ENCODE results near the gene VAPA. TPM values are rescaled to one million over a fixed set of nuclear protein-coding genes. Genes with fewer than 3 reads are reported as not detected.
"Not testable (repeated sequence)": the region's sequence is repeated elsewhere in the genome, so short reads cannot be mapped to it uniquely, and the experiment has no call there.

Gene VAPA
- polyA plus RNA-seq, 3 donors, result 106 to 393 (median 334) TPM

GRCh38 chr18:9890196-9890595 is 23.6 kb upstream of the VAPA start:
- Mint-ChIP-seq H3K4me3 (no peak overlapping the region), H3K36me3 (no peaks in the 10 kb centered on the region), H3K9me3 (peaks cover 0 to 10% (median 2%) of the 10 kb centered on the region in 7 donors), H3K27me3 (ENCODE audit: low read depth in 3 of 3) (peaks cover 2 to 8% (median 6%) of the 10 kb centered on the region in 3 donors), H3K27ac (no peak overlapping the region), H3K4me1 (no peaks in the 10 kb centered on the region)
- H3K79me2 ChIP-seq (ENCODE audit: insufficient read depth, low read length), result no peaks in the 10 kb centered on the region
- H3K9me3 ChIP-seq (replicated peaks in 1 of 2; ENCODE audit: control insufficient read depth in 1 of 2, insufficient read depth in 1 of 2, low read length in 2 of 2), result no peaks in the 10 kb centered on the region
- H2AFZ ChIP-seq (ENCODE audit: insufficient read depth, low read depth, low read length, poor library complexity, severe bottlenecking), result no peak overlapping the region
- no peak overlapping the region for H3K4me2 ChIP-seq (replicated peaks; ENCODE audit: extremely low read depth, low read length, poor library complexity, severe bottlenecking)
- intact Hi-C loops (cut with micrococcal nuclease), result no loop called here
- TF ChIP-seq CTCF (IDR thresholded peaks at IDR 0.05), result no peak
- no peaks in the 10 kb centered on the region for H4K20me1 ChIP-seq (ENCODE audit: insufficient read depth, low read length)
- DNase-seq, result no peak
- H3K9ac ChIP-seq (ENCODE audit: insufficient read depth, low read length, poor library complexity, severe bottlenecking), result no peak overlapping the region
- no peaks in the 10 kb centered on the region for H3K36me3 ChIP-seq (replicated peaks in 1 of 2; ENCODE audit: control insufficient read depth in 1 of 2, insufficient read depth in 2 of 2, low read length in 2 of 2)
- no peak overlapping the region for H3K27ac ChIP-seq (ENCODE audit: low read depth in 1 of 2, low read length in 2 of 2)
- H3K4me3 ChIP-seq (replicated peaks in 1 of 3; ENCODE audit: low read depth in 2 of 3, low read length in 3 of 3), result no peak overlapping the region
- H3K27me3 ChIP-seq (ENCODE audit: control insufficient read depth in 2 of 2, insufficient read depth in 2 of 2, low read length in 2 of 2), result no peaks in the 10 kb centered on the region
- no peaks in the 10 kb centered on the region for H3K4me1 ChIP-seq (ENCODE audit: control insufficient read depth in 1 of 2, insufficient read depth in 2 of 2, low read length in 2 of 2)
- whole genome bisulfite sequencing (ENCODE audit: insufficient coverage), result no CpG with 5 or more reads among the region's 5 CpGs

- no CpG with 5 or more reads among the region's 1 CpG for WGBS (ENCODE audit: insufficient coverage)
Measured at GRCh38 chr18:9890957-9891356, 22.9 kb upstream of the VAPA start.

DNA sequence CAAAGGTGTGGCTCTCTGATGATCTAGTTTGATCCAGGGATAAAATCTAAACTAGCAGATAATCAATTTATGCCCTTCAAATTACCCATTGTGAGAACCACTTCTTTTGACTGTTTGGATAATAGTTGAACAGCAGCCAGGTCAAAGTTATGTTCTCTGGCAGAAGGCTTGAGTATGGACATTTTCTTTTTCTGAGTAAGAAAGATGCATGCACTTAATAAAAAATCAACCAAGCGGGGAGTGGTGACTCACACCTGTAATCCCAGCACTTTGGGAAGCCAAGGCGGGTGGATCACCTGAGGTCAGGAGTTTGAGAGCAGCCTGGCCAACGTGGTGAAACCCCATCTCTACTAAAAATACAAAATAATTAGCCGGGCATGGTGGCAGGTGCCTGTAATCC is 22.3 kb upstream of the VAPA start:
- H3K9ac ChIP-seq (ENCODE audit: insufficient read depth, low read length, poor library complexity, severe bottlenecking); H3K36me3 ChIP-seq (replicated peaks in 1 of 2; ENCODE audit: control insufficient read depth in 1 of 2, insufficient read depth in 2 of 2, low read length in 2 of 2); H3K27ac ChIP-seq (ENCODE audit: low read depth in 1 of 2, low read length in 2 of 2); H4K20me1 ChIP-seq (ENCODE audit: insufficient read depth, low read length); H3K4me3 Mint-ChIP-seq; H3K4me2 ChIP-seq (replicated peaks; ENCODE audit: extremely low read depth, low read length, poor library complexity, severe bottlenecking); intact Hi-C loops (cut with micrococcal nuclease); H3K4me1 ChIP-seq (ENCODE audit: control insufficient read depth in 1 of 2, insufficient read depth in 2 of 2, low read length in 2 of 2); H3K27me3 ChIP-seq (ENCODE audit: control insufficient read depth in 2 of 2, insufficient read depth in 2 of 2, low read length in 2 of 2); H3K36me3 Mint-ChIP-seq; H3K79me2 ChIP-seq (ENCODE audit: insufficient read depth, low read length); H3K9me3 ChIP-seq (replicated peaks in 1 of 2; ENCODE audit: control insufficient read depth in 1 of 2, insufficient read depth in 1 of 2, low read length in 2 of 2); H3K27me3 Mint-ChIP-seq (ENCODE audit: low read depth in 3 of 3); H2AFZ ChIP-seq (ENCODE audit: insufficient read depth, low read depth, low read length, poor library complexity, severe bottlenecking); DNase-seq; H3K4me3 ChIP-seq (replicated peaks in 1 of 3; ENCODE audit: low read depth in 2 of 3, low read length in 3 of 3); H3K9me3 Mint-ChIP-seq; H3K4me1 Mint-ChIP-seq; H3K27ac Mint-ChIP-seq: not testable (repeated sequence)
- WGBS (ENCODE audit: insufficient coverage), result 93% methylated on average over 2 of the region's 4 CpGs

More at GRCh38 chr18:9890957-9891356, 22.9 kb upstream of the VAPA start:
- Histone ChIP-seq H3K79me2 (ENCODE audit: insufficient read depth, low read length) (no peaks in the 10 kb centered on the region), H3K27ac (ENCODE audit: low read depth in 1 of 2, low read length in 2 of 2) (no peak overlapping the region), H3K9ac (ENCODE audit: insufficient read depth, low read length, poor library complexity, severe bottlenecking) (no peak overlapping the region), H3K4me1 (ENCODE audit: control insufficient read depth in 1 of 2, insufficient read depth in 2 of 2, low read length in 2 of 2) (no peaks in the 10 kb centered on the region), H3K36me3 (replicated peaks in 1 of 2; ENCODE audit: control insufficient read depth in 1 of 2, insufficient read depth in 2 of 2, low read length in 2 of 2) (no peaks in the 10 kb centered on the region), H3K9me3 (replicated peaks in 1 of 2; ENCODE audit: control insufficient read depth in 1 of 2, insufficient read depth in 1 of 2, low read length in 2 of 2) (no peaks in the 10 kb centered on the region), H3K4me3 (replicated peaks in 1 of 3; ENCODE audit: low read depth in 2 of 3, low read length in 3 of 3) (no peak overlapping the region), H2AFZ (ENCODE audit: insufficient read depth, low read depth, low read length, poor library complexity, severe bottlenecking) (no peak overlapping the region), H3K4me2 (replicated peaks; ENCODE audit: extremely low read depth, low read length, poor library complexity, severe bottlenecking) (no peak overlapping the region), H3K27me3 (ENCODE audit: control insufficient read depth in 2 of 2, insufficient read depth in 2 of 2, low read length in 2 of 2) (no peaks in the 10 kb centered on the region), H4K20me1 (ENCODE audit: insufficient read depth, low read length) (no peaks in the 10 kb centered on the region)
- H3K4me3 Mint-ChIP-seq, result no peak overlapping the region
- intact Hi-C loops (cut with micrococcal nuclease), result no loop called here
- TF ChIP-seq CTCF (IDR thresholded peaks at IDR 0.05), result no peak
- no peaks in the 10 kb centered on the region for H3K36me3 Mint-ChIP-seq
- no peaks in the 10 kb centered on the region for H3K4me1 Mint-ChIP-seq
- H3K27me3 Mint-ChIP-seq (ENCODE audit: low read depth in 3 of 3), result peaks cover 2 to 8% (median 6%) of the 10 kb centered on the region in 3 donors
- H3K27ac Mint-ChIP-seq, result no peak overlapping the region
- no peak for DNase-seq
- H3K9me3 Mint-ChIP-seq, result peaks cover 0 to 10% (median 2%) of the 10 kb centered on the region in 7 donors

Measured in CD14-positive monocyte (primary cell).